Measurements from ENCODE around the gene MRPS34. TPM values are rescaled to one million over a fixed set of nuclear protein-coding genes. Genes with fewer than 3 reads are reported as not detected.

Gene MRPS34
- total and polyA plus RNA-seq, 9 of the 15 experiments (the other 6 are each of a cell fraction or from before 2014, with no cell fraction given): 5.2 to 334 (median 92.8) TPM

- TF ChIP-seq, protein P1, sequence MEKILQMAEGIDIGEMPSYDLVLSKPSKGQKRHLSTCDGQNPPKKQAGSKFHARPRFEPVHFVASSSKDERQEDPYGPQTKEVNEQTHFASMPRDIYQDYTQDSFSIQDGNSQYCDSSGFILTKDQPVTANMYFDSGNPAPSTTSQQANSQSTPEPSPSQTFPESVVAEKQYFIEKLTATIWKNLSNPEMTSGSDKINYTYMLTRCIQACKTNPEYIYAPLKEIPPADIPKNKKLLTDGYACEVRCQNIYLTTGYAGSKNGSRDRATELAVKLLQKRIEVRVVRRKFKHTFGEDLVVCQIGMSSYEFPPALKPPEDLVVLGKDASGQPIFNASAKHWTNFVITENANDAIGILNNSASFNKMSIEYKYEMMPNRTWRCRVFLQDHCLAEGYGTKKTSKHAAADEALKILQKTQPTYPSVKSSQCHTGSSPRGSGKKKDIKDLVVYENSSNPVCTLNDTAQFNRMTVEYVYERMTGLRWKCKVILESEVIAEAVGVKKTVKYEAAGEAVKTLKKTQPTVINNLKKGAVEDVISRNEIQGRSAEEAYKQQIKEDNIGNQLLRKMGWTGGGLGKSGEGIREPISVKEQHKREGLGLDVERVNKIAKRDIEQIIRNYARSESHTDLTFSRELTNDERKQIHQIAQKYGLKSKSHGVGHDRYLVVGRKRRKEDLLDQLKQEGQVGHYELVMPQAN (IDR thresholded peaks at IDR 0.05; ENCODE audit: borderline replicate concordance): peak; percentile 61; the same call in 1 of the 2 replicates
- TF ChIP-seq DLX4 (CRISPR knock-in tag; IDR thresholded peaks at IDR 0.05) (no peak), HMGN3 (IDR thresholded peaks at IDR 0.05; ENCODE audit: borderline replicate concordance, extremely low read depth, insufficient read length, low read depth, low read length) (peak; percentile 21), NFRKB (IDR thresholded peaks at IDR 0.05; ENCODE audit: low read depth) (no peak), ZFX (CRISPR knock-in tag; IDR thresholded peaks at IDR 0.05) (peak; percentile 39; the same call in 1 of the 2 replicates), HDAC1 (IDR thresholded peaks at IDR 0.05) (peak in 1 of 2 experiments; percentile 26; a peak in 2 of 4 replicates), CBX2 (IDR thresholded peaks at IDR 0.05; ENCODE audit: insufficient read depth, low read length, poor library complexity, severe bottlenecking) (no peak), SIN3B (IDR thresholded peaks at IDR 0.05; ENCODE audit: low read depth) (peak; percentile 86), GATAD2B (IDR thresholded peaks at IDR 0.05; ENCODE audit: borderline replicate concordance) (peak; percentile 70; the same call in 1 of the 2 replicates), SAP30 (IDR thresholded peaks at IDR 0.05; ENCODE audit: borderline replicate concordance, insufficient read depth, low read depth, low read length, poor library complexity, severe bottlenecking) (peak; percentile 80), FOXJ2 (tag; IDR thresholded peaks at IDR 0.05) (no peak), MYNN (IDR thresholded peaks at IDR 0.05) (0 out of 2 replicates have a peak, but pooled peaks have one; percentile 16), MYNN (CRISPR knock-in tag; IDR thresholded peaks at IDR 0.05) (no peak), ETV6 (IDR thresholded peaks at IDR 0.05; ENCODE audit: borderline replicate concordance in 1 of 2, low read depth in 2 of 2, low read length in 1 of 2) (no peak), ETV6 (CRISPR knock-in tag; IDR thresholded peaks at IDR 0.05; ENCODE audit: borderline replicate concordance) (no peak), CHD1 (IDR thresholded peaks at IDR 0.05; ENCODE audit: low read length) (peak; percentile 21), ZC3H4 (CRISPR knock-in tag; IDR thresholded peaks at IDR 0.05; ENCODE audit: borderline replicate concordance) (0 out of 2 replicates have a peak, but pooled peaks have one; percentile 24), ZNF347 (CRISPR knock-in tag; IDR thresholded peaks at IDR 0.05; ENCODE audit: low read depth) (no peak), SMAD3 (CRISPR knock-in tag; conservative IDR thresholded peaks at IDR 0.05) (no peak), BRD9 (IDR thresholded peaks at IDR 0.05; ENCODE audit: low read depth, partially characterized antibody) (no peak), HDAC3 (IDR thresholded peaks at IDR 0.05; ENCODE audit: borderline replicate concordance, partially characterized antibody) (no peak)
- TF ChIP-seq, protein P2, sequence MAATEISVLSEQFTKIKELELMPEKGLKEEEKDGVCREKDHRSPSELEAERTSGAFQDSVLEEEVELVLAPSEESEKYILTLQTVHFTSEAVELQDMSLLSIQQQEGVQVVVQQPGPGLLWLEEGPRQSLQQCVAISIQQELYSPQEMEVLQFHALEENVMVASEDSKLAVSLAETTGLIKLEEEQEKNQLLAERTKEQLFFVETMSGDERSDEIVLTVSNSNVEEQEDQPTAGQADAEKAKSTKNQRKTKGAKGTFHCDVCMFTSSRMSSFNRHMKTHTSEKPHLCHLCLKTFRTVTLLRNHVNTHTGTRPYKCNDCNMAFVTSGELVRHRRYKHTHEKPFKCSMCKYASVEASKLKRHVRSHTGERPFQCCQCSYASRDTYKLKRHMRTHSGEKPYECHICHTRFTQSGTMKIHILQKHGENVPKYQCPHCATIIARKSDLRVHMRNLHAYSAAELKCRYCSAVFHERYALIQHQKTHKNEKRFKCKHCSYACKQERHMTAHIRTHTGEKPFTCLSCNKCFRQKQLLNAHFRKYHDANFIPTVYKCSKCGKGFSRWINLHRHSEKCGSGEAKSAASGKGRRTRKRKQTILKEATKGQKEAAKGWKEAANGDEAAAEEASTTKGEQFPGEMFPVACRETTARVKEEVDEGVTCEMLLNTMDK (IDR thresholded peaks at IDR 0.05; ENCODE audit: borderline replicate concordance, insufficient read depth, low read depth, low read length, poor library complexity, severe bottlenecking): peak; percentile 23
These were observed 8.9 kb upstream of the MRPS34 start (continued) for GRCh38 chr16:1781758-1782407.
